ENCODE results near the gene CCDC60.

CCDC60 gene

GRCh38 chr12:119391673-119392072 is 57.1 kb downstream of the CCDC60 start:
- no peak overlapping the region for H3K4me3 Mint-ChIP-seq
- H3K9me3 Mint-ChIP-seq = no peaks in the 10 kb centered on the region
- no peak overlapping the region for H3K27ac Mint-ChIP-seq
- no peaks in the 10 kb centered on the region for H3K36me3 Mint-ChIP-seq (ENCODE audit: low read depth)
- H3K4me1 Mint-ChIP-seq (ENCODE audit: low read depth) = no peaks in the 10 kb centered on the region
- no peaks in the 10 kb centered on the region for H3K27me3 Mint-ChIP-seq

- Mint-ChIP-seq H3K4me1 (ENCODE audit: low read depth) (no peaks in the 10 kb centered on the region), H3K36me3 (ENCODE audit: low read depth) (no peaks in the 10 kb centered on the region), H3K9me3 (no peaks in the 10 kb centered on the region), H3K27ac (no peak overlapping the region), H3K4me3 (no peak overlapping the region), H3K27me3 (no peaks in the 10 kb centered on the region)
Measured at GRCh38 chr12:119393677-119394076, 59.1 kb downstream of the CCDC60 start.

GRCh38 chr12:119397540-119397939 is 63.0 kb downstream of the CCDC60 start:
- H3K4me1 Mint-ChIP-seq (ENCODE audit: low read depth) = no peaks in the 10 kb centered on the region
- H3K27me3 Mint-ChIP-seq = no peaks in the 10 kb centered on the region
- H3K4me3 Mint-ChIP-seq = no peak overlapping the region
- no peaks in the 10 kb centered on the region for H3K9me3 Mint-ChIP-seq
- no peaks in the 10 kb centered on the region for H3K36me3 Mint-ChIP-seq (ENCODE audit: low read depth)
- no peak overlapping the region for H3K27ac Mint-ChIP-seq

- Mint-ChIP-seq H3K36me3 (ENCODE audit: low read depth) (no peaks in the 10 kb centered on the region), H3K9me3 (no peaks in the 10 kb centered on the region)
Measured at GRCh38 chr12:119398190-119398589, 63.7 kb downstream of the CCDC60 start.

GRCh38 chr12:119399301-119399700 is 64.8 kb downstream of the CCDC60 start:
- no peak overlapping the region for H3K27ac Mint-ChIP-seq
- no peaks in the 10 kb centered on the region for H3K9me3 Mint-ChIP-seq
- H3K4me3 Mint-ChIP-seq = no peak overlapping the region
- H3K4me1 Mint-ChIP-seq (ENCODE audit: low read depth) = no peaks in the 10 kb centered on the region
- H3K27me3 Mint-ChIP-seq = no peaks in the 10 kb centered on the region
- no peaks in the 10 kb centered on the region for H3K36me3 Mint-ChIP-seq (ENCODE audit: low read depth)

More at GRCh38 chr12:119398190-119398589, 63.7 kb downstream of the CCDC60 start:
- Mint-ChIP-seq H3K27me3 (no peaks in the 10 kb centered on the region), H3K4me1 (ENCODE audit: low read depth) (no peaks in the 10 kb centered on the region), H3K27ac (no peak overlapping the region), H3K4me3 (no peak overlapping the region)

GRCh38 chr12:119406308-119406707 is 71.8 kb downstream of the CCDC60 start:
- no peaks in the 10 kb centered on the region for H3K4me1 Mint-ChIP-seq (ENCODE audit: low read depth)
- H3K4me3 Mint-ChIP-seq = no peak overlapping the region
- no peaks in the 10 kb centered on the region for H3K9me3 Mint-ChIP-seq
- no peaks in the 10 kb centered on the region for H3K36me3 Mint-ChIP-seq (ENCODE audit: low read depth)
- H3K27ac Mint-ChIP-seq = no peak overlapping the region
- H3K27me3 Mint-ChIP-seq = peaks cover 13% of the 10 kb centered on the region

- Mint-ChIP-seq H3K27me3 (peaks cover 13% of the 10 kb centered on the region), H3K27ac (no peak overlapping the region), H3K9me3 (no peaks in the 10 kb centered on the region), H3K4me1 (ENCODE audit: low read depth) (no peaks in the 10 kb centered on the region), H3K4me3 (no peak overlapping the region), H3K36me3 (ENCODE audit: low read depth) (no peaks in the 10 kb centered on the region)
Measured at GRCh38 chr12:119406811-119407210, 72.3 kb downstream of the CCDC60 start.

GRCh38 chr12:119409043-119409442 is 74.5 kb downstream of the CCDC60 start:
- Mint-ChIP-seq H3K27me3 (peaks cover 21% of the 10 kb centered on the region), H3K36me3 (ENCODE audit: low read depth) (no peaks in the 10 kb centered on the region), H3K4me3 (no peak overlapping the region), H3K9me3 (no peaks in the 10 kb centered on the region), H3K27ac (no peak overlapping the region), H3K4me1 (ENCODE audit: low read depth) (no peaks in the 10 kb centered on the region)

GRCh38 chr12:119410396-119410795 is 75.9 kb downstream of the CCDC60 start:
- H3K4me3 Mint-ChIP-seq = no peak overlapping the region
- H3K4me1 Mint-ChIP-seq (ENCODE audit: low read depth) = no peaks in the 10 kb centered on the region
- no peak overlapping the region for H3K27ac Mint-ChIP-seq
- no peaks in the 10 kb centered on the region for H3K9me3 Mint-ChIP-seq
- H3K36me3 Mint-ChIP-seq (ENCODE audit: low read depth) = no peaks in the 10 kb centered on the region
- peaks cover 24% of the 10 kb centered on the region for H3K27me3 Mint-ChIP-seq

- no peak overlapping the region for H3K4me3 Mint-ChIP-seq
- no peaks in the 10 kb centered on the region for H3K36me3 Mint-ChIP-seq (ENCODE audit: low read depth)
- H3K9me3 Mint-ChIP-seq = no peaks in the 10 kb centered on the region
- no peak overlapping the region for H3K27ac Mint-ChIP-seq
- no peaks in the 10 kb centered on the region for H3K4me1 Mint-ChIP-seq (ENCODE audit: low read depth)
- H3K27me3 Mint-ChIP-seq = peaks cover 17% of the 10 kb centered on the region
Measured at GRCh38 chr12:119412306-119412705, 77.8 kb downstream of the CCDC60 start.

GRCh38 chr12:119412811-119413794 is 78.6 kb downstream of the CCDC60 start:
- Mint-ChIP-seq H3K4me1 (ENCODE audit: low read depth) (no peaks in the 10 kb centered on the region), H3K4me3 (no peak overlapping the region), H3K27me3 (peaks cover 17% of the 10 kb centered on the region), H3K27ac (no peak overlapping the region), H3K9me3 (no peaks in the 10 kb centered on the region), H3K36me3 (ENCODE audit: low read depth) (no peaks in the 10 kb centered on the region)

GRCh38 chr12:119415714-119416113 is 81.2 kb downstream of the CCDC60 start:
- Mint-ChIP-seq H3K27me3 (peaks cover 15% of the 10 kb centered on the region), H3K36me3 (ENCODE audit: low read depth) (no peaks in the 10 kb centered on the region), H3K9me3 (no peaks in the 10 kb centered on the region), H3K4me3 (no peak overlapping the region), H3K4me1 (ENCODE audit: low read depth) (no peaks in the 10 kb centered on the region), H3K27ac (no peak overlapping the region)

- H3K4me3 Mint-ChIP-seq = no peak overlapping the region
- no peaks in the 10 kb centered on the region for H3K4me1 Mint-ChIP-seq (ENCODE audit: low read depth)
- H3K27me3 Mint-ChIP-seq = peaks cover 28% of the 10 kb centered on the region
- H3K27ac Mint-ChIP-seq = no peak overlapping the region
- H3K36me3 Mint-ChIP-seq (ENCODE audit: low read depth) = no peaks in the 10 kb centered on the region
- H3K9me3 Mint-ChIP-seq = peaks cover 5% of the 10 kb centered on the region
Measured at GRCh38 chr12:119417440-119417839, 82.9 kb downstream of the CCDC60 start.

- Mint-ChIP-seq H3K36me3 (ENCODE audit: low read depth) (no peaks in the 10 kb centered on the region), H3K27me3 (peaks cover 32% of the 10 kb centered on the region), H3K4me1 (ENCODE audit: low read depth) (no peaks in the 10 kb centered on the region), H3K9me3 (peaks cover 5% of the 10 kb centered on the region), H3K4me3 (no peak overlapping the region), H3K27ac (no peak overlapping the region)
Measured at GRCh38 chr12:119419381-119419780, 84.9 kb downstream of the CCDC60 start.

GRCh38 chr12:119423285-119423684 is 88.8 kb downstream of the CCDC60 start:
- Mint-ChIP-seq H3K4me1 (ENCODE audit: low read depth) (no peaks in the 10 kb centered on the region), H3K27me3 (peaks cover 33% of the 10 kb centered on the region), H3K36me3 (ENCODE audit: low read depth) (no peaks in the 10 kb centered on the region), H3K4me3 (no peak overlapping the region), H3K27ac (no peak overlapping the region), H3K9me3 (peaks cover 5% of the 10 kb centered on the region)

- Mint-ChIP-seq H3K27me3 (peaks cover 33% of the 10 kb centered on the region), H3K27ac (no peak overlapping the region), H3K4me3 (no peak overlapping the region), H3K36me3 (ENCODE audit: low read depth) (no peaks in the 10 kb centered on the region), H3K9me3 (peaks cover 5% of the 10 kb centered on the region), H3K4me1 (ENCODE audit: low read depth) (no peaks in the 10 kb centered on the region)
Measured at GRCh38 chr12:119425623-119426022, 91.1 kb downstream of the CCDC60 start.
